ENCODE data around the gene HMGCR. TPM values are rescaled to one million over a fixed set of nuclear protein-coding genes. Genes with fewer than 3 reads are reported as not detected.

Gene HMGCR
- total and polyA plus RNA-seq, 2 donors (not counting 3 experiments of a cell fraction or from before 2014, with no cell fraction given) = 39.6 to 104 TPM

- Histone ChIP-seq H3K27ac (ENCODE audit: insufficient read depth, low read depth, low read length) (no peak overlapping the region), H3K9me3 (replicated peaks; ENCODE audit: control insufficient read depth, insufficient read depth, low read length) (no peaks in the 10 kb centered on the region), H3K79me2 (ENCODE audit: control insufficient read depth, insufficient read depth, low read length) (no peaks in the 10 kb centered on the region), H3K27me3 (ENCODE audit: control insufficient read depth in 2 of 2, insufficient read depth in 2 of 2, low read length in 2 of 2) (no peaks in the 10 kb centered on the region), H3K36me3 (ENCODE audit: control insufficient read depth in 2 of 2, extremely low read depth in 1 of 2, insufficient read depth in 2 of 2, low read length in 2 of 2) (peaks cover 0 to 3% of the 10 kb centered on the region in 2 experiments), H3K9ac (replicated peaks; ENCODE audit: extremely low read depth, insufficient read depth, low read length) (no peak overlapping the region), H3K4me1 (ENCODE audit: control insufficient read depth, extremely low read depth, insufficient read depth, low read length) (no peaks in the 10 kb centered on the region), H4K20me1 (replicated peaks; ENCODE audit: control insufficient read depth, extremely low read depth, insufficient read depth, low read length) (no peaks in the 10 kb centered on the region), H3K4me3 (replicated peaks in 1 of 3; ENCODE audit: insufficient read depth in 1 of 3, low read depth in 1 of 3, low read length in 3 of 3) (no peak overlapping the region), H3K4me2 (ENCODE audit: insufficient read depth, low read length) (no peak overlapping the region), H3K9me1 (replicated peaks; ENCODE audit: control insufficient read depth, extremely low read depth, insufficient read depth, low read length) (no peaks in the 10 kb centered on the region), H2AFZ (ENCODE audit: low read depth, low read length) (no peak overlapping the region)
- CTCF ChIA-PET = interaction anchor here (2.2 kb wide), 1 partner anchor 286 kb away, joined by 8 read pairs; no protein-coding TSS in a partner anchor
- TF ChIP-seq, protein P1, sequence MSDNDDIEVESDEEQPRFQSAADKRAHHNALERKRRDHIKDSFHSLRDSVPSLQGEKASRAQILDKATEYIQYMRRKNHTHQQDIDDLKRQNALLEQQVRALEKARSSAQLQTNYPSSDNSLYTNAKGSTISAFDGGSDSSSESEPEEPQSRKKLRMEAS (IDR thresholded peaks at IDR 0.05; ENCODE audit: insufficient read depth, insufficient read length) = no peak
- TF ChIP-seq EZH2 (IDR thresholded peaks at IDR 0.05; ENCODE audit: borderline replicate concordance, low read depth, low read length, severe bottlenecking) (no peak), MYC (IDR thresholded peaks at IDR 0.05; ENCODE audit: low read depth, low read length) (no peak), FOS (IDR thresholded peaks at IDR 0.05; ENCODE audit: borderline replicate concordance, insufficient read depth, low read length) (no peak), GATA2 (IDR thresholded peaks at IDR 0.05; ENCODE audit: insufficient read depth, insufficient read length, low read depth, low read length) (no peak), POLR2AphosphoS5 (IDR thresholded peaks at IDR 0.05; ENCODE audit: insufficient read depth, low read depth, low read length) (no peak), POLR2A (IDR thresholded peaks at IDR 0.05; ENCODE audit: low read depth, low read length) (no peak), JUN (IDR thresholded peaks at IDR 0.05; ENCODE audit: borderline replicate concordance, insufficient read depth, insufficient read length, low read depth) (no peak)
- TF ChIP-seq, protein P2, sequence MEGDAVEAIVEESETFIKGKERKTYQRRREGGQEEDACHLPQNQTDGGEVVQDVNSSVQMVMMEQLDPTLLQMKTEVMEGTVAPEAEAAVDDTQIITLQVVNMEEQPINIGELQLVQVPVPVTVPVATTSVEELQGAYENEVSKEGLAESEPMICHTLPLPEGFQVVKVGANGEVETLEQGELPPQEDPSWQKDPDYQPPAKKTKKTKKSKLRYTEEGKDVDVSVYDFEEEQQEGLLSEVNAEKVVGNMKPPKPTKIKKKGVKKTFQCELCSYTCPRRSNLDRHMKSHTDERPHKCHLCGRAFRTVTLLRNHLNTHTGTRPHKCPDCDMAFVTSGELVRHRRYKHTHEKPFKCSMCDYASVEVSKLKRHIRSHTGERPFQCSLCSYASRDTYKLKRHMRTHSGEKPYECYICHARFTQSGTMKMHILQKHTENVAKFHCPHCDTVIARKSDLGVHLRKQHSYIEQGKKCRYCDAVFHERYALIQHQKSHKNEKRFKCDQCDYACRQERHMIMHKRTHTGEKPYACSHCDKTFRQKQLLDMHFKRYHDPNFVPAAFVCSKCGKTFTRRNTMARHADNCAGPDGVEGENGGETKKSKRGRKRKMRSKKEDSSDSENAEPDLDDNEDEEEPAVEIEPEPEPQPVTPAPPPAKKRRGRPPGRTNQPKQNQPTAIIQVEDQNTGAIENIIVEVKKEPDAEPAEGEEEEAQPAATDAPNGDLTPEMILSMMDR (IDR thresholded peaks at IDR 0.05; ENCODE audit: extremely low read depth in 1 of 2, insufficient read depth in 1 of 2, low read depth in 1 of 2, low read length in 2 of 2) = no peak
- dilution Hi-C loops (cut with MboI; ENCODE audit: extremely low pct_ligation_motif_present, low sequenced_read_pairs) (no loop called here), intact Hi-C loops (cut with micrococcal nuclease) (no loop called here)
- DNase-seq (ENCODE audit: low read depth, low spot score) (no peak), FAIRE-seq (no peak)
- no TSS peak for BruUV-seq (replicated peaks)
- POLR2A ChIA-PET = no interaction called here
Measured at GRCh38 chr5:75395277-75395676, 58.3 kb downstream of the HMGCR start.

Data from endothelial cell of umbilical vein (primary cell).